ENCODE measurements around the gene UCK1.

DNA sequence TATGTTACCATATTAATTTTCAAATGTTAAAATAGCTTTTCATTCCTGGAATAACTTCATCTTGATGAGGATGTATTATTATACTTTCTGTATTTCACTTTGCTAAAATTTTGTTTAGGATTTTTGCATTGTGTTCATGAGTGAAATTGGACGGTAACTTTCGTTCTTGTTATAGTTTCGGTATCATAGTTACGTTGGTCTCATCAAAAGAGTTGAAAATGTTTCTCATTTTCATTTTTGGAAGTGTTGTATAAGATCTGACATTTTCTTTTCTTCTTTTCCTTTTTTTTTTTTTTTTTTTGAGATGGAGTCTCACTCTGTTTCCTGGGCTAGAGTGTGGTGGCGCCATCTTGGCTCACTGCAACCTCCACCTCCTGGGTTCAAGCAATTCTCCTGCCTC is 34.3 kb upstream of the UCK1 start:
- TF ChIP-seq, protein P1, sequence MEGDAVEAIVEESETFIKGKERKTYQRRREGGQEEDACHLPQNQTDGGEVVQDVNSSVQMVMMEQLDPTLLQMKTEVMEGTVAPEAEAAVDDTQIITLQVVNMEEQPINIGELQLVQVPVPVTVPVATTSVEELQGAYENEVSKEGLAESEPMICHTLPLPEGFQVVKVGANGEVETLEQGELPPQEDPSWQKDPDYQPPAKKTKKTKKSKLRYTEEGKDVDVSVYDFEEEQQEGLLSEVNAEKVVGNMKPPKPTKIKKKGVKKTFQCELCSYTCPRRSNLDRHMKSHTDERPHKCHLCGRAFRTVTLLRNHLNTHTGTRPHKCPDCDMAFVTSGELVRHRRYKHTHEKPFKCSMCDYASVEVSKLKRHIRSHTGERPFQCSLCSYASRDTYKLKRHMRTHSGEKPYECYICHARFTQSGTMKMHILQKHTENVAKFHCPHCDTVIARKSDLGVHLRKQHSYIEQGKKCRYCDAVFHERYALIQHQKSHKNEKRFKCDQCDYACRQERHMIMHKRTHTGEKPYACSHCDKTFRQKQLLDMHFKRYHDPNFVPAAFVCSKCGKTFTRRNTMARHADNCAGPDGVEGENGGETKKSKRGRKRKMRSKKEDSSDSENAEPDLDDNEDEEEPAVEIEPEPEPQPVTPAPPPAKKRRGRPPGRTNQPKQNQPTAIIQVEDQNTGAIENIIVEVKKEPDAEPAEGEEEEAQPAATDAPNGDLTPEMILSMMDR (IDR thresholded peaks at IDR 0.05; ENCODE audit: borderline replicate concordance, extremely low read depth, low read length, poor library complexity, severe bottlenecking) = no peak
- TF ChIP-seq EZH2 (IDR thresholded peaks at IDR 0.05; ENCODE audit: borderline replicate concordance, low read depth, low read length, severe bottlenecking) = no peak
